Measurements from ENCODE around the gene DECR2.
"Not testable (repeated sequence)": the region's sequence is repeated elsewhere in the genome, so short reads cannot be mapped to it uniquely, and the experiment has no call there.

The DECR2 gene

GRCh38 chr16:401468-402348 is at the start of gene DECR2:
TSS of gene DECR2 (plus strand) at chr16:401885. CDS start at chr16:401964, 79 bp downstream.
- DNase-seq (ENCODE audit: low read depth, low spot score) = peak; percentile 99

- peak; percentile 100 for DNase-seq (ENCODE audit: low read depth, low spot score)
Observed at GRCh38 chr16:352547-353403, 48.9 kb upstream of the DECR2 start, which contains the start of gene AXIN1. TSS of gene AXIN1 (minus strand) at chr16:352723. CDS start at chr16:347025, 5,698 bp downstream.

GRCh38 chr16:353404-354290 is 48.0 kb upstream of the DECR2 start:
- DNase-seq (ENCODE audit: low read depth, low spot score) = no peak

DNA sequence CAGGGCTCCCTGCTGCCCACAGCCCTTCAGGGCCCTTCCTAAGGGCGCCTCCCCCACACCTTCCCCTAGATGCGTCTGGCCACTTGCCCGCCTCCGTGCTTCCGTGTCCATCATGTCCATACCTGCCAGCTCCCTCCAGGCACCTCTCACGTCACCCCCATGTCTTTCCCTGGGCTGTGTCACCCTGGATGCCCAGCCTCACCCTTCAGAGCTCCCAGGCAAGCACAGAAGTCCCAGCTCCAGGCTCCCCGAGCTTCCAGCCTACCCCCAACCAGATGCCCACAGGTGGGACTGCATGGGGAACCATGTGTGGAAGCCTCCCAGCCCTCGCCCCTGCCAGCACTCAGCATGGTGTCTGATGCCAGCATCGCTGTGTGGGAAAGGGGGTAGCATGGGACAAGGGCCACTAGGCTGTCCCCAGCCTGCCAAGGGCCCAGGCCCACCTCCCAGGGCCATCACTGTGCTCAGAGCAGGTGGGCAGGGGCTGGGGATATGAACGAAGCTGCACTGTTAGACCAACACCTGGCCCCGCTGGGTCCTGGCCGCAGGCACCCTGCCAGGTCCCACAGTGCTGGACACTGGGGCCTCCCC is 47.3 kb upstream of the DECR2 start:
- DNase-seq (ENCODE audit: low read depth, low spot score) = no peak

GRCh38 chr16:354971-355461 is 46.7 kb upstream of the DECR2 start:
- no peak for DNase-seq (ENCODE audit: low read depth, low spot score)

GRCh38 chr16:356741-357140 is 44.9 kb upstream of the DECR2 start:
- no peak for DNase-seq (ENCODE audit: low read depth, low spot score)

GRCh38 chr16:359067-359763 is 42.5 kb upstream of the DECR2 start:
- no peak for DNase-seq (ENCODE audit: low read depth, low spot score)

DNA sequence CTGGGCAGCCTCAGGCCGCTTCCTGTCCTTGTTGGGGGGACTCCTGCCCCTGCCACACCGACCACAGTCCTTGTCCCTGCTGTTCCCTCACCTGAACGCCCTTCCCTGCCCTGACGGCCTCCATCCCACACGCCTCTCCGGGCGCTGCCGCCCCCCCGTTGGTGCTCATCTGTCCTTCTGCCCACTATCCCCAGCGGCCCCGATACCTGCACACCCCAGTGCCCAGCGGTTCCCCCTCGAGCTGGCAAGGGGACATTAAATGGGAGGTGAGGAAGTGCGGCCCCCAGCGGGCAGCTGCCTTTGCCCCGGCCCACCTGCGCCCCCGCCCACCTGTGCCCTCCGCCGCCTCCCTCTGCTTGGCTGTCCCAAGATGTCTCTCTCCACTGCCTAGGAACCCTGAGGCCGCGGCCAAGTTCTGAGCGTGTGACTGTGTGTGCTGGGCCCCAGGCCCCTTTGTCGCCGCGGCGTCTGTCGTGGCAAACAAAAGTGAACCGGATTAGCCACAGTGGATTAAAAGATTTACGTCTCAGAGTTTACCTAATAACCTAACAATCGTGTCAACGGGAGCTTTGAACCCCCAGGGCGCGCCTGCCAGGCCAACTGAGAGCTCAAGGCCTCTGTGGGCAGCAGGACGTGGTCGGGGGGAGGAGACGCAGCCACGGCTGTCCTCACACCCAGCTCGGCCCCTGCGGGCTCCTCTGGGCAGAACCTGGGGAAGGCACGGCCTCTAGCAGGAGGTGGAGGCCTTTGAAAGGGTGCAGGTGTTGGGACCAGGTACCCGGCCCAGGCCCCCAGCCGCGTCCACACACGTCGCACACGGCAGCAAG is 41.6 kb upstream of the DECR2 start:
- DNase-seq (ENCODE audit: low read depth, low spot score) = no peak

DNA sequence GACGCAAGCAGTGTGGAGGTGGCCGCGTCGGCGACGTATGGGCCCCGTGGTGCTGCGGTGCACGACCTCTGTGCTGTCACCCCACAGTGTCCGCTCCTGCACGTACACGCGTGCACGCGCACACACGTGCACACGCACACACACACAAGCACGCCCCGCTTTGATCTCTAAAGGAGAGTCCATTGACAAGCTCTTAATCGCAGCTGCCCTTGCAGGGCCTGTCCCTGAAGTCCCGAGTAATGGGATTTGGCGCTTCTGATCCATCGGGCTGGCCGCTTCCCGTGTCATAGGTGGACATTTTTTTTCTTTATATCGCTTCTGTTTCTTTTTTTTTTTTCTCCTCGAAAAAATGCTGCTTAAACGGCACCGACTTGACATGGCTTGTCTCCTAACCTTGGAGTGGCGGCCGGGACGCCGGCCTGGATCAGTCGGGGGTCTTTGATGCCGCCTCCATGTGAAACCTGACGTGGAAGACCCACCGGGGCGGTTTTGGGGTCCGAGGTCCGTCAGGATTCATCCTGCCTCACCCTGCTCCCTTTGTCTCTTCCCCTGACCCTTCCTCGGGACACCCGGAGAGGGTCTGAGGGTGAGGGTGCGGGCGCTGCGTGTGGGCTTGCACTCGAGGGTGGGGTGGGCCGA is 40.9 kb upstream of the DECR2 start:
- DNase-seq (ENCODE audit: low read depth, low spot score) = no peak

DNA sequence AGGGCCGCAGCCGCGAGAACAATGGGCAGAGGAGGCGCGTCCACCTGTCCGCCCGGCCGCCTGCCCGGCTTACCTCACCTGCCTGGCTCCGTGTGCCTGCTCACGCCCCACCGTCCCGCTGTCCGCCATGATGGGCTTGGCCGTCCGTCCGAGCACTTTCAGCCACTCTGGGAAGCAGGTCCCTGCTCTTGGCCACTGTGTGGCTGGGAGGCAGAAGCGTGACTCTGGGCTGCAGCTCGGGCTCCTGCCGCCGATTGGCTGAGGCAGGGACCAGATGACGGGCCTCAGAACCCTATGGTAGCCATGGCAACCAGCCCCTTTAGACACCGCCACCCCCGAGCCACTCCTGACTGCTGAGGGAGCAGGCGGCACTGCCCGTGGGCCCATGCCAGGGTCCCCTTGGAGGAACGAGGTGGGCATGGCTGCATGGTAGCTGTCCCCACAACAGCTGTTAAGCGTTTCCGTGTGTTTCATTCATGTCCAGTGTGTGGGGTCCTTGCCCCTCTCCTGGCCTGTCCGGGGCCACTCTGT is 40.3 kb upstream of the DECR2 start:
- no peak for DNase-seq (ENCODE audit: low read depth, low spot score)

GRCh38 chr16:361872-362701 is 39.6 kb upstream of the DECR2 start:
- DNase-seq (ENCODE audit: low read depth, low spot score) = peak; percentile 36

DNA sequence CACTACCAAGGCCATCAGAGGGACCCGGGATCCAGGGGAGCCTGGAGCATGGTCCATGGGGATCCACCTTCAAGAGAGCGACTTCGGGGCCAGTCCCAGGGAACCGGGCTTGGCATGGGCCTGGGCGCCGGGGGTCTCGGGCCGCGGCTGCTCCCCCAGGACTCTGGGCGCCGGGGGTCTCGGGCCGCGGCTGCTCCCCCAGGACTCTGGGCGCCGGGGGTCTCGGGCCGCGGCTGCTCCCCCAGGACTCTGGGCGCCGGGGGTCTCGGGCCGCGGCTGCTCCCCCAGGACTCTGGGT is 39.0 kb upstream of the DECR2 start:
- DNase-seq (ENCODE audit: low read depth, low spot score) = not testable (repeated sequence)

DNA sequence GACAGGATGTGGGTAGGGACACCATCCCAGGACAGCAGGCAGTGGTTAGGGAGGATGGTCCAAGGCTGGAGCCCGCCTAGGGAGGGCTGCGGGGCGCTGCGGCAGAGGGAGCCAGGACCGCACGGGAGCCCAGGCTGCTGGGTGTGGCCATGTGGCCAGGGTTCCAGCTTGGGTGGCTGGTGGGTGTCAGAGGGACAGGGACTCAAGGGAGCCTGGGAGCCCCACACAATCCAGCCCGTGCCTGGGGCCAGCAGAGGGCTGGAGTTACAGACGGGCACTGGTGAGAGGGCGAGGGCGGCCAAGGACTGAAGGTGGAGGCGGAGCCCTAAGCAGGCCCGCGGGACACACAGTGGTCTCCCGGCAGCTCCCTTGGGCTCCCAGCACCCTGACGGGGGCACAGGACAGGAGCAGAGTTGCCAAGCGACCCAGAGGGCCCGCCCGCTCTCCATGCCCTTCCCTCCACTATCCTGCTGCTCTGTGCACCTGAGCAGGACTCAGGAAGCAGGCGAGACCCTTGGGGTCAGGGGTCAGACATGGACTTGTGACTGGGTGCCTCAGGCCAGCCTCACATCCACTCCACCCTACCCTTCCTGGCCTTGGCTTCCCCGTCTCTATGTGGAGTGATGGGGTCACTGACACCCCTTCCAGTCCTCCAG is 38.4 kb upstream of the DECR2 start:
- DNase-seq (ENCODE audit: low read depth, low spot score) = no peak

GRCh38 chr16:363766-364490 is 37.8 kb upstream of the DECR2 start:
- no peak for DNase-seq (ENCODE audit: low read depth, low spot score)

- DNase-seq (ENCODE audit: low read depth, low spot score) = no peak
Observed at GRCh38 chr16:364595-365491, 36.8 kb upstream of the DECR2 start.

- no peak for DNase-seq (ENCODE audit: low read depth, low spot score)
Observed at GRCh38 chr16:366476-366875, 35.2 kb upstream of the DECR2 start.
